ENCODE data around the gene SLC1A6.

The SLC1A6 gene

GRCh38 chr19:14941189-14941588 lies 38.5 kb downstream of the SLC1A6 start, which contains the start of gene OR7C2:
Gene OR7C2, plus strand, starts transcription at chr19:14941489. Its CDS starts 0 bp downstream, at chr19:14941489.
- Histone ChIP-seq H3K36me3 (ENCODE audit: insufficient read depth, insufficient read length, low read length) (no peaks in the 10 kb centered on the region), H3K9ac (ENCODE audit: insufficient read length, low read depth) (no peak within 1 kb of the TSS), H3K9me3 (ENCODE audit: insufficient read depth, low read length) (no peaks in the 10 kb centered on the region), H3K4me3 (ENCODE audit: insufficient read length, low read depth) (no peak within 1 kb of the TSS), H3K27me3 (ENCODE audit: insufficient read depth, insufficient read length) (no peaks in the 10 kb centered on the region), H3K4me1 (ENCODE audit: insufficient read depth, insufficient read length) (no peaks in the 10 kb centered on the region)
- DNase-seq (ENCODE audit: low read depth, low spot score): no peak
- TF ChIP-seq YY1 (IDR thresholded peaks at IDR 0.05; ENCODE audit: insufficient read depth, insufficient read length): no peak

- Histone ChIP-seq H3K4me1 (ENCODE audit: insufficient read depth, insufficient read length) (no peaks in the 10 kb centered on the region), H3K27me3 (ENCODE audit: insufficient read depth, insufficient read length) (no peaks in the 10 kb centered on the region), H3K36me3 (ENCODE audit: insufficient read depth, insufficient read length, low read length) (no peaks in the 10 kb centered on the region), H3K9ac (ENCODE audit: insufficient read length, low read depth) (no peak overlapping the region), H3K9me3 (ENCODE audit: insufficient read depth, low read length) (no peaks in the 10 kb centered on the region), H3K4me3 (ENCODE audit: insufficient read length, low read depth) (no peak overlapping the region)
- TF ChIP-seq YY1 (IDR thresholded peaks at IDR 0.05; ENCODE audit: insufficient read depth, insufficient read length): no peak
- no peak for TF ChIP-seq SUZ12 (IDR thresholded peaks at IDR 0.05; ENCODE audit: extremely low read depth, insufficient read depth, insufficient read length)
- TF ChIP-seq ZNF274 (IDR thresholded peaks at IDR 0.05; ENCODE audit: low read depth, low read length): no peak
- no peak for DNase-seq (ENCODE audit: low read depth, low spot score)
Measured at GRCh38 chr19:14940266-14940665, 39.4 kb downstream of the SLC1A6 start.

- no peak for DNase-seq (ENCODE audit: low read depth, low spot score)
- TF ChIP-seq SUZ12 (IDR thresholded peaks at IDR 0.05; ENCODE audit: extremely low read depth, insufficient read depth, insufficient read length) (no peak), ZNF274 (IDR thresholded peaks at IDR 0.05; ENCODE audit: low read depth, low read length) (no peak), YY1 (IDR thresholded peaks at IDR 0.05; ENCODE audit: insufficient read depth, insufficient read length) (no peak)
- H3K9ac ChIP-seq (ENCODE audit: insufficient read length, low read depth): no peak overlapping the region
- no peaks in the 10 kb centered on the region for H3K27me3 ChIP-seq (ENCODE audit: insufficient read depth, insufficient read length)
- H3K9me3 ChIP-seq (ENCODE audit: insufficient read depth, low read length): no peaks in the 10 kb centered on the region
- H3K36me3 ChIP-seq (ENCODE audit: insufficient read depth, insufficient read length, low read length): no peaks in the 10 kb centered on the region
- H3K4me3 ChIP-seq (ENCODE audit: insufficient read length, low read depth): no peak overlapping the region
- no peaks in the 10 kb centered on the region for H3K4me1 ChIP-seq (ENCODE audit: insufficient read depth, insufficient read length)
Measured at GRCh38 chr19:14933506-14933905, 46.2 kb downstream of the SLC1A6 start.

GRCh38 chr19:14916848-14917247 lies 62.8 kb downstream of the SLC1A6 start:
- Histone ChIP-seq H3K9me3 (ENCODE audit: insufficient read depth, low read length) (peaks cover 12% of the 10 kb centered on the region), H3K27me3 (ENCODE audit: insufficient read depth, insufficient read length) (no peaks in the 10 kb centered on the region), H3K9ac (ENCODE audit: insufficient read length, low read depth) (no peak overlapping the region), H3K36me3 (ENCODE audit: insufficient read depth, insufficient read length, low read length) (no peaks in the 10 kb centered on the region), H3K4me3 (ENCODE audit: insufficient read length, low read depth) (no peak overlapping the region), H3K4me1 (ENCODE audit: insufficient read depth, insufficient read length) (no peaks in the 10 kb centered on the region)
- no peak for DNase-seq (ENCODE audit: low read depth, low spot score)
- TF ChIP-seq ZNF274 (IDR thresholded peaks at IDR 0.05; ENCODE audit: low read depth, low read length) (no peak), SUZ12 (IDR thresholded peaks at IDR 0.05; ENCODE audit: extremely low read depth, insufficient read depth, insufficient read length) (no peak), YY1 (IDR thresholded peaks at IDR 0.05; ENCODE audit: insufficient read depth, insufficient read length) (no peak)

- Histone ChIP-seq H3K27me3 (ENCODE audit: insufficient read depth, insufficient read length) (no peaks in the 10 kb centered on the region), H3K36me3 (ENCODE audit: insufficient read depth, insufficient read length, low read length) (no peaks in the 10 kb centered on the region), H3K4me3 (ENCODE audit: insufficient read length, low read depth) (no peak overlapping the region), H3K9me3 (ENCODE audit: insufficient read depth, low read length) (peaks cover 12% of the 10 kb centered on the region), H3K4me1 (ENCODE audit: insufficient read depth, insufficient read length) (no peaks in the 10 kb centered on the region), H3K9ac (ENCODE audit: insufficient read length, low read depth) (no peak overlapping the region)
- TF ChIP-seq ZNF274 (IDR thresholded peaks at IDR 0.05; ENCODE audit: low read depth, low read length) (no peak), YY1 (IDR thresholded peaks at IDR 0.05; ENCODE audit: insufficient read depth, insufficient read length) (no peak), SUZ12 (IDR thresholded peaks at IDR 0.05; ENCODE audit: extremely low read depth, insufficient read depth, insufficient read length) (no peak)
- DNase-seq (ENCODE audit: low read depth, low spot score): no peak
Measured at GRCh38 chr19:14915116-14915515, 64.5 kb downstream of the SLC1A6 start.

GRCh38 chr19:14906711-14907110 lies 73.0 kb downstream of the SLC1A6 start:
- Histone ChIP-seq H3K9me3 (ENCODE audit: insufficient read depth, low read length) (no peaks in the 10 kb centered on the region), H3K9ac (ENCODE audit: insufficient read length, low read depth) (no peak overlapping the region), H3K27me3 (ENCODE audit: insufficient read depth, insufficient read length) (no peaks in the 10 kb centered on the region), H3K4me3 (ENCODE audit: insufficient read length, low read depth) (no peak overlapping the region), H3K4me1 (ENCODE audit: insufficient read depth, insufficient read length) (no peaks in the 10 kb centered on the region), H3K36me3 (ENCODE audit: insufficient read depth, insufficient read length, low read length) (no peaks in the 10 kb centered on the region)
- TF ChIP-seq SUZ12 (IDR thresholded peaks at IDR 0.05; ENCODE audit: extremely low read depth, insufficient read depth, insufficient read length): no peak
- TF ChIP-seq ZNF274 (IDR thresholded peaks at IDR 0.05; ENCODE audit: low read depth, low read length): no peak
- no peak for TF ChIP-seq YY1 (IDR thresholded peaks at IDR 0.05; ENCODE audit: insufficient read depth, insufficient read length)
- no peak for DNase-seq (ENCODE audit: low read depth, low spot score)

- Histone ChIP-seq H3K36me3 (ENCODE audit: insufficient read depth, insufficient read length, low read length) (no peaks in the 10 kb centered on the region), H3K4me1 (ENCODE audit: insufficient read depth, insufficient read length) (no peaks in the 10 kb centered on the region), H3K4me3 (ENCODE audit: insufficient read length, low read depth) (no peak overlapping the region), H3K27me3 (ENCODE audit: insufficient read depth, insufficient read length) (no peaks in the 10 kb centered on the region), H3K9me3 (ENCODE audit: insufficient read depth, low read length) (no peaks in the 10 kb centered on the region), H3K9ac (ENCODE audit: insufficient read length, low read depth) (no peak overlapping the region)
- no peak for DNase-seq (ENCODE audit: low read depth, low spot score)
- no peak for TF ChIP-seq ZNF274 (IDR thresholded peaks at IDR 0.05; ENCODE audit: low read depth, low read length)
- no peak for TF ChIP-seq YY1 (IDR thresholded peaks at IDR 0.05; ENCODE audit: insufficient read depth, insufficient read length)
- no peak for TF ChIP-seq SUZ12 (IDR thresholded peaks at IDR 0.05; ENCODE audit: extremely low read depth, insufficient read depth, insufficient read length)
Measured at GRCh38 chr19:14901675-14902260, 77.9 kb downstream of the SLC1A6 start.
